GM18517 (cell line): Measurements from ENCODE around the gene CDK4.
A peak's percentile ranks its signal among the peaks of the same experiment; 100 is the strongest.

Experiments used
- ATAC-seq: cut with Tn5 transposase; IDR thresholded peaks from one replicate; pipeline ENCODE4 v1.9.1; 2021; ENCODE audit warnings: mild to moderate bottlenecking, moderate library complexity; ENCODE audit not compliant: unreplicated experiment

The CDK4 gene

GRCh38 chr12:57772429-57773322 is 20.6 kb upstream of the CDK4 start, which contains the start of gene EEF1AKMT3:
EEF1AKMT3 (plus strand) TSS chr12:57772614; CDS start chr12:57772725, 111 bp downstream.
- ATAC-seq = peak; percentile 3

GRCh38 chr12:57771873-57772428 is 19.8 kb upstream of the CDK4 start, which contains the start of gene METTL1:
METTL1 (minus strand) TSS chr12:57772105; CDS start chr12:57772083, 22 bp downstream.
- ATAC-seq = peak; percentile 70

DNA sequence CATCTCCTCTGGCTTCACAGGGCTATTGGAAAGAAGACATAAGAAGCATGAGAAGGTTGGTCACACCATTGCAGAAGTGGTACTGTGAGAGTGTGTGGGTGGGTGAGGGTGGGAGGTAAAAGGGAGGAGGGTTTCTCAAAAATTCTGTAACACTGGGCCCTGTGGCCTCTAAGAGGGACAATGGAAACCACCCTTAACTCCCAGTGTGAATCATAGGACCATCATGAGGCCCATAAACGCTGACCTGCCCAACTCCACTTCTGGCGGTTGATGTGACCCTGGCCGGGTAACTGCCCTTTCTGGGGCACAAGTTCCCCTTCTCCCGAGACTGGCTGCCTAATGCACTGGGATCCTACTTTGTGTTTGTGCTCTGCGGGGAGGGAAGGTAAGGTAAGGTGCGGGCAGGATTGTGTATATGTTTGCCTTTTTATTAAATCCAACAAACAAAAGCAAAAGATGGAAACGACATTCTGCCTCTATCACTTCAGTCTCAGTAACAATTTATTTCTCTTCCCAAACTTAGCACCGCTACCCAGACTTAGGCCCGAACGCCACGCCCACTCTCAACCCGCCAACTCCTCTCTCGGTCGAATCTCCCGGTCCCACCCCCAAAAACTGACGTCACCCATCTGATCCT is 19.2 kb upstream of the CDK4 start:
- peak; percentile 82 for ATAC-seq

- ATAC-seq = no peak
These were observed 18.6 kb upstream of the CDK4 start for GRCh38 chr12:57770734-57771133.

DNA sequence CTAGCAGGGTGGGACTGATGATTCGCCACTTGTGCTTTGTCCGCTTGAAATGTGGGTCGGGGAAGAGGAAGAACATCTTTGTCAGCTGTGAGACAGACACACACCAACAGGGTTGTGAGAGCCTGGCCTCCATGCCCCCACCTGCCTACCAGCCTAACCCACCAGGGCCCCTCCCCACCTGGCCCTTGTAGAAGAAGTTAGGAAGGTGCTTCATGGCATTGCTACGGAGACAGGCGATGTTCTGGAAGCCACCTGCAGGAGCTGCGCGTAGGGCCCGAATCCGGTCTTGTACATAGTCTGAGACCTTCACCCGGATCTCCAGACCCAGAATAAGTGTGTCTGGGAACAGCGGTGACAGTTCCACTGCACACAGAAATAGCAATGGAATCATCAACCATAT is 17.5 kb upstream of the CDK4 start:
- ATAC-seq = no peak

GRCh38 chr12:57767876-57768275 is 15.8 kb upstream of the CDK4 start:
- no peak for ATAC-seq

GRCh38 chr12:57767305-57767698 is 15.2 kb upstream of the CDK4 start:
- ATAC-seq = no peak

DNA sequence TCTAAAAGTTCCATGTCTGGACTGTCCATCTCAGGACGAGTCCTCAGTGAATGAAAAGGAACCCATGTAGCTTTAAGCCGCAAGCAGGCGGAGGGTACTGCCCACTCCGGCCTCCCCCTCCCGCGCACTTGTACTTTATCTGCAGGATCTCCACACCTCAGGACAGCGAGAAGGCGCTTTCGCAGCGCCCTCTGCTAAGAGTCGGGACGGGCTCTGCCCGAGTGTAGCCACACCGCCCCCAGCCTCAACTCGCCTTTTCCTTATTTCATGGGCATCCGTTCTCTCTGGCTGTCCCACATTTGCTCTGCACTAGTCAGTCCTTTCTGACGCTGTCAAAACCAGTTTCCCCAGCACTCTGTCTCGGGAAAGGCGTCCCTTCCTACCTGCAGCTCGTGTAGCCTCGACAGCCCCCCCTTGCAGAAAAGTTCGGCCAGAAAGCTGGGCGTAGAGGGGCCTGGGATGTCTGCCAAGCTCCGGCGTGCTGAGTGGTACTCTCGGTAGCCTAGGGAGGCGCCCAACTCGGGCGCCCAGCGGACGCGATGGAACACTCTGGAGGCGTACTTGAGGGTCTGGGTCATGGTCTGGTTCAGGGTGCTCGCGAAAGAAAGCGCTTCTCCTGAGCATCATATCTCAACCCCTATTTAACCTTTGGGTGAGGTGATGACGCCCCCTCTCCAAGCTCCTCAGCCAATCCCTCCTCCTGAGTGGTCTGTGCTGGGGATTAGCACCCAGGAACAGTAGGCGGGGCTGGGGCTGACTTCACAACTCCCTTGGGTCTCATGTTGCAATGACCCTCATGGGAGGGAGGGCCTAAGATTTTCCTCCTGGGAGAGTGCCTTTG is 14.6 kb upstream of the CDK4 start, which contains the start of gene CYP27B1:
CYP27B1 (minus strand) TSS at position 615 of the 841 bp plus-strand sequence; CDS start at position 578, 37 bp downstream.
- no peak for ATAC-seq

- no peak for ATAC-seq
These were observed 13.8 kb upstream of the CDK4 start for GRCh38 chr12:57765698-57766463.

GRCh38 chr12:57765003-57765697 is 13.0 kb upstream of the CDK4 start:
- peak; percentile 59 for ATAC-seq

GRCh38 chr12:57764662-57765002 is 12.5 kb upstream of the CDK4 start:
- ATAC-seq = peak; percentile 14

DNA sequence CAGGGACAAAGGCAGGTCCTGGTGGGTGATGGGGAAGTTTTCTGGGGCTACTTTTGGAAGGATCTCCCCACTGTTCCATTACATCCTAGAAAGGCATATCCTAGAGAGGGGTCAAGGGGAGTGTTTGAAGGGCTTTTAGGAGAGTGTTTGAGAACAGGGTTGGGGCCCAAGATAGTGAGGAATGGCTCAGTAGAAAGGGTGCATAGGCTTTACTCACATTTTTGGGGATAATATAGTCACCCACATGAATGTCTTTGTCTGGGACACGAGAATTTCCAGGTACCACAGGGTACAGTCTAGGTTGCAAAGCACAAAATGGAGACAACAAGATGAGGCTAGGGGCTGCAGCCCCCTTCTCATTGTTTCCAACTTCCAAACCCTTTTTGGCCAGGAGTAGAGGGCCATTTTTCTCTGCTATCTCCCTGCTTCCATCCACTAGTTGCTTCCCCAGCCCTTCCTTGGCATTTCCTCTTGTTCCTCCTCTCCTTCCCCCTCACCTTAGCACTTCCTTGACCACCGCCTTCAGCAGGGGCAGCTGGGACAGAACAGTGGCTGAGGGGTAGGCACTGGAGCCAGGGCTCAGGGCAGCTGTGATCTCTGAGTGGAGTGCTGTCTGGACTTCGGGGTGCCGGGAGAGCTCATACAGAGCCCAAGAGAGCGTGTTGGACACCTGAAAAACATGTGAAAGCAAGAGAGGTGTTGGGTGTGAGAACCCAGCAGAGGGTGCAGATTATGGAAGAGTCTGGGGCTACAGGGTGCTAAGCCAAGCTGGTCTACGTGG is 12.0 kb upstream of the CDK4 start:
- no peak for ATAC-seq

GRCh38 chr12:57762463-57762862 is 10.4 kb upstream of the CDK4 start:
- ATAC-seq = no peak

DNA sequence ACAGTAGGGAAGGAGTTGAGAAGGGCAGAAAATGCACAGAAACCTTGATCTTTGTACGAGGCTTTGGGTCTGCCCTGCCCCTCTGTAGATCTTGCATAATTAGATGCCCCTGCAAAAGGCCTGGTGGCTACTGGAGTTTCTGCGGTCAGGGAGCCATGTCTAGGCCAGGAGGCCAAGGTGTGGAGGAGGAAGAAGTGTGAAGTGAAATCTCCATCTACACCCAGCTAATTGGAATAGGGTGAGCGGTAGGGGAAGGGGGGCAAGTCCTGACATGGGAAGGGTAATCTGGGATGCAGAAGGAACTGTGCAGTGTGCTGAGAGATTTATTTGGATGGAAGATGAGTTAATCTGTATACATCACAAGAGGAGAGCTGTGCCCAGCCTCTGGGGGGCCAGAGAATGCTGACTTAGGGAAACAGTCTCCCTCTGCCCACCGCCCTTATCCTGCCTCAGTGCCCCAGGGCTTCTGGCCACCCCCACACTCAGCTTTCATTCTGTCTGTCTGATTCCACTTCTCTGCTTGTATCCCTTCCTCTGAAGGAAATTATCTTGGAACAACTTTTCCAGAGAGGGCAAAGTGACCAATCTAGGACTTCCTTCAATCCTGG is 9.4 kb upstream of the CDK4 start:
- no peak for ATAC-seq

GRCh38 chr12:57760347-57760982 is 8.4 kb upstream of the CDK4 start:
- ATAC-seq = no peak

DNA sequence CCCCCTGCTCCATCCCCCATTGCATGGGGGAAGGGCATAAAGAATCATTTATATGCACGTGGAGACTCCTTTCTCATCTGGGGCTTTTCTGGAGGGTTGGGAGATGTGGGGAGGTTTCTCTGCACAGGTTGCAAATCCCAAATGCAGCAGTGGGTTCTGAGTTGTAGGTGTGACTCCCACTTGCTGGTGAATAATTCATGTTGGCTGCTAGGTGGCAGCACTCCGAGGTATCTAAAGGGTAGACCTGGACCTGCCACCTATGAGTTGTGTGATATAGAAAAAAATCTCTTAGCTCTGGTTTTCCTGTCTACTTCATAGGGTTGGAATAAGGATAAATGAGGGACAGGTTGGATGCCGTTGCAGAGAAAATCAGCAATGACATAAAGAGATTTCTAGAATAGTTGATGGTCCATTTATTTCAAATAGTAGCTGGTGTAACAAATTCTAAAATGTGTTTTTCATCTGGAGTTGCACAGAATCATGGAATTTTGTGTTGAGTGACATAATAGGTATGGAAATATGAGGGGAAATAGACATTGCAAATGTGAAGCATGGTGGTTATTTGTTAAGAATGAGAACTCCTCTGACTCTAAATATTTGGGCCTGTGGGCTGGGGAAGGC is 7.4 kb upstream of the CDK4 start:
- no peak for ATAC-seq
